NCI-H187 (cell line): Measurements from ENCODE around the gene KRTAP9-7.

ENCODE experiments used
- DNase-seq, 2 experiments: peaks; one replicate each; lab custom pipeline; 2025; lab: John Stamatoyannopoulos, UW

The KRTAP9-7 gene

GRCh38 chr17:41322094-41322902 lies 46.8 kb downstream of the KRTAP9-7 start:
- DNase-seq = no peak

- no peak for DNase-seq
Observed at GRCh38 chr17:41322903-41323895, 47.7 kb downstream of the KRTAP9-7 start.

- DNase-seq = no peak
Observed at GRCh38 chr17:41324180-41325075, 48.9 kb downstream of the KRTAP9-7 start.

- no peak for DNase-seq
Observed at GRCh38 chr17:41325126-41325525, 49.6 kb downstream of the KRTAP9-7 start.

GRCh38 chr17:41325611-41326010 lies 50.1 kb downstream of the KRTAP9-7 start:
- no peak for DNase-seq
